Psoas muscle (tissue), 8 donors: ENCODE data around the gene KLHL26. TPM values are rescaled to one million over a fixed set of nuclear protein-coding genes. Genes with fewer than 3 reads are reported as not detected.

Experiments
- ATAC-seq, 4 donors: fragments of 200-7000 bp; cut with Tn5 transposase; one replicate each; pipeline ENCODE4 v1.9.1; 2020; ENCODE audit warnings: moderate library complexity in 3 of 4, mild to moderate bottlenecking in 2 of 4
- DNase-seq, 2 donors: peaks; one replicate each; pipeline ENCODE4 v3.0.0-alpha.2; 2020
- H3K27ac ChIP-seq: fragments of 200-600 bp; one replicate; pipeline ENCODE4 v1.8.0; 2022
- H3K27me3 ChIP-seq, 3 donors: fragments of 200-600 bp in 1 of 3; one replicate each; pipeline versions ENCODE4 v1.6.1 to v1.8.0; 2013 to 2022; ENCODE audit warnings: low read length in 2 of 3, mild to moderate bottlenecking in 2 of 3, moderate library complexity in 1 of 3; ENCODE audit not compliant: insufficient read depth in 3 of 3
- H3K36me3 ChIP-seq, 2 donors: fragments of 200-600 bp in 1 of 2; one replicate each; pipeline versions ENCODE4 v1.6.1 to v1.8.0; 2013 to 2022; ENCODE audit warnings: low read depth in 1 of 2, mild to moderate bottlenecking in 1 of 2, moderate library complexity in 1 of 2; ENCODE audit not compliant: insufficient read depth in 1 of 2
- H3K4me1 ChIP-seq: fragments of 200-600 bp; one replicate; pipeline ENCODE4 v1.8.0; 2022
- H3K4me3 ChIP-seq: fragments of 200-600 bp; one replicate; pipeline ENCODE4 v1.8.0; 2022; ENCODE audit warnings: mild to moderate bottlenecking
- H3K9me3 ChIP-seq: fragments of 200-600 bp; one replicate; pipeline ENCODE4 v1.8.0; 2022
- CTCF ChIP-seq: fragments of 200-600 bp; IDR thresholded peaks from one replicate; pipeline ENCODE4 v1.8.0; 2022; ENCODE audit warnings: antibody characterized with exemption
- WGBS, 3 donors: extraction: QIAGEN DNeasy Blood & Tissue Kit; methylation state at CpG; one replicate each; pipeline versions ENCODE4 v1.1.6 to v1.1.7; 2013; 5-methylcytosine and 5-hydroxymethylcytosine counted together
- intact Hi-C, 2 donors: fragments of 100-400 bp; cut with DNase I; formaldehyde crosslinking; loops; one replicate each; pipeline versions ENCODE4 v1.11.0 to v1.14.2; 2022
- polyA plus RNA-seq, 3 donors: library from polyadenylated mRNA; stranded (reverse); fragments of 200-250 nt; gene quantifications; one replicate each; pipeline ENCODE4 v1.2.3, GENCODE V29; 2013
- total RNA-seq, 4 donors: library from RNA; stranded (reverse); fragmentation: NEBNext Ultra II Directional in 2 of 4; extraction: Animal tissue kit (Norgen Biotek cat#: 25700) in 2 of 4; gene quantifications; one replicate each; pipeline versions ENCODE4 v1.2.1 to v1.2.4, GENCODE V29; 2021 to 2023
- donor health status: healthy with polysubstance abuse.
- donor health status: DM: no; HTN: no; CAD: no; lungs with moderate emphysema.
- donor health status: Bipolar disorder and iron deficiency.
- donor health status: healthy.
- donor health status: DM: yes; HTN: yes; CAD: no.
- donor health status: DM: no; HTN: no; CAD: no.
- donor health status: DM: no; HTN: no; CAD: no.
- donor health status: DM: yes; HTN: yes; CAD: no.

The KLHL26 gene
- total and polyA plus RNA-seq, 7 donors, result 3.1 to 9.9 (median 5.2) TPM

- no peak overlapping the region for H3K4me3 ChIP-seq
- H3K36me3 ChIP-seq, result no peaks in the 10 kb centered on the region
- DNase-seq (no peak), ATAC-seq (no peak)
- TF ChIP-seq CTCF, result no peak
- no peak overlapping the region for H3K27ac ChIP-seq
- H3K9me3 ChIP-seq, result no peaks in the 10 kb centered on the region
- intact Hi-C loops, result no loop called here
- WGBS, 3 donors, result 81 to 92% (median 83%) methylated on average over 3 of the region's 3 CpGs
- no peaks in the 10 kb centered on the region for H3K27me3 ChIP-seq
- H3K4me1 ChIP-seq, result peaks cover 4% of the 10 kb centered on the region
Measured at GRCh38 chr19:18711893-18712292, 75.1 kb downstream of the KLHL26 start.

GRCh38 chr19:18712981-18713380 is 76.2 kb downstream of the KLHL26 start:
- Histone ChIP-seq H3K4me3 (no peak overlapping the region), H3K4me1 (peaks cover 4% of the 10 kb centered on the region), H3K36me3 (no peaks in the 10 kb centered on the region), H3K27me3 (no peaks in the 10 kb centered on the region), H3K9me3 (no peaks in the 10 kb centered on the region), H3K27ac (no peak overlapping the region)
- TF ChIP-seq CTCF, result no peak
- intact Hi-C loops, result no loop called here
- WGBS, 3 donors, result 64 to 73% (median 68%) methylated on average over 5 of the region's 5 CpGs
- no peak for ATAC-seq
- no peak for DNase-seq

- Histone ChIP-seq H3K4me3 (no peak overlapping the region), H3K4me1 (peaks cover 4% of the 10 kb centered on the region), H3K27me3 (no peaks in the 10 kb centered on the region), H3K27ac (no peak overlapping the region), H3K36me3 (no peaks in the 10 kb centered on the region), H3K9me3 (no peaks in the 10 kb centered on the region)
- intact Hi-C loops, result no loop called here
- 82 to 85% (median 84%) methylated on average over 18 of the region's 18 CpGs for WGBS, 3 donors
- ATAC-seq (peak in 2 of 4 donors; percentile 25 to 34), DNase-seq (no peak)
- no peak for TF ChIP-seq CTCF
Measured at GRCh38 chr19:18713550-18714117, 76.8 kb downstream of the KLHL26 start.

- intact Hi-C loops, result no loop called here
- H3K27me3 ChIP-seq, result no peaks in the 10 kb centered on the region
- no peak overlapping the region for H3K4me3 ChIP-seq
- no peak for TF ChIP-seq CTCF
- peaks cover 4% of the 10 kb centered on the region for H3K4me1 ChIP-seq
- ATAC-seq, result no peak
- no peaks in the 10 kb centered on the region for H3K36me3 ChIP-seq
- no peak overlapping the region for H3K27ac ChIP-seq
- H3K9me3 ChIP-seq, result no peaks in the 10 kb centered on the region
- no peak for DNase-seq
- WGBS, 3 donors, result 86 to 89% (median 89%) methylated on average over 5 of the region's 5 CpGs
Measured at GRCh38 chr19:18715416-18715815, 78.6 kb downstream of the KLHL26 start.

GRCh38 chr19:18716857-18717256 is 80.0 kb downstream of the KLHL26 start:
- 93 to 97% (median 96%) methylated on average over 6 of the region's 6 CpGs for WGBS, 3 donors
- no peak overlapping the region for H3K27ac ChIP-seq
- no peaks in the 10 kb centered on the region for H3K9me3 ChIP-seq
- intact Hi-C loops, result no loop called here
- peaks cover 4% of the 10 kb centered on the region for H3K4me1 ChIP-seq
- ATAC-seq, result no peak
- DNase-seq, result no peak
- TF ChIP-seq CTCF, result no peak
- H3K27me3 ChIP-seq, result no peaks in the 10 kb centered on the region
- H3K36me3 ChIP-seq, result no peaks in the 10 kb centered on the region
- no peak overlapping the region for H3K4me3 ChIP-seq
